ENCODE results near the gene DISP3.

Gene DISP3

GRCh38 chr1:11462224-11462923 is 16.6 kb upstream of the DISP3 start:
- no peak for FAIRE-seq

GRCh38 chr1:11463177-11463576 is 15.8 kb upstream of the DISP3 start:
- FAIRE-seq, result no peak

- no peak for FAIRE-seq
Observed at GRCh38 chr1:11465307-11465706, 13.6 kb upstream of the DISP3 start.

GRCh38 chr1:11466416-11466815 is 12.5 kb upstream of the DISP3 start:
- no peak for FAIRE-seq

- FAIRE-seq, result no peak
Observed at GRCh38 chr1:11468878-11469277, 10.1 kb upstream of the DISP3 start.

- no peak for FAIRE-seq
Observed at GRCh38 chr1:11470912-11471311, 8.0 kb upstream of the DISP3 start.

GRCh38 chr1:11471473-11471872 is 7.5 kb upstream of the DISP3 start:
- FAIRE-seq, result no peak

GRCh38 chr1:11472284-11472683 is 6.7 kb upstream of the DISP3 start:
- no peak for FAIRE-seq

GRCh38 chr1:11472741-11473140 is 6.2 kb upstream of the DISP3 start:
- FAIRE-seq, result no peak

- no peak for FAIRE-seq
Observed at GRCh38 chr1:11473491-11474034, 5.4 kb upstream of the DISP3 start.

- no peak for FAIRE-seq
Observed at GRCh38 chr1:11474826-11475225, 4.1 kb upstream of the DISP3 start.

- no peak for FAIRE-seq
Observed at GRCh38 chr1:11475748-11476147, 3.2 kb upstream of the DISP3 start.

GRCh38 chr1:11479375-11479979 is 522 bp downstream of the DISP3 start:
- FAIRE-seq, result no peak

- no peak for FAIRE-seq
Observed at GRCh38 chr1:11481019-11481418, 2.1 kb downstream of the DISP3 start.

- no peak for FAIRE-seq
Observed at GRCh38 chr1:11482198-11482597, 3.2 kb downstream of the DISP3 start.

GRCh38 chr1:11482701-11483479 is 3.9 kb downstream of the DISP3 start:
- FAIRE-seq, result no peak

GRCh38 chr1:11483581-11484320 is 4.8 kb downstream of the DISP3 start:
- no peak for FAIRE-seq

- FAIRE-seq, result no peak
Observed at GRCh38 chr1:11484321-11484655, 5.3 kb downstream of the DISP3 start.

GRCh38 chr1:11485191-11485590 is 6.2 kb downstream of the DISP3 start:
- FAIRE-seq, result no peak

- FAIRE-seq, result no peak
Observed at GRCh38 chr1:11486231-11487009, 7.5 kb downstream of the DISP3 start.

- FAIRE-seq, result no peak
Observed at GRCh38 chr1:11487196-11487751, 8.3 kb downstream of the DISP3 start.

GRCh38 chr1:11488201-11488770 is 9.3 kb downstream of the DISP3 start:
- FAIRE-seq, result no peak
